ENCODE results near the gene ZNF385B.

DNA sequence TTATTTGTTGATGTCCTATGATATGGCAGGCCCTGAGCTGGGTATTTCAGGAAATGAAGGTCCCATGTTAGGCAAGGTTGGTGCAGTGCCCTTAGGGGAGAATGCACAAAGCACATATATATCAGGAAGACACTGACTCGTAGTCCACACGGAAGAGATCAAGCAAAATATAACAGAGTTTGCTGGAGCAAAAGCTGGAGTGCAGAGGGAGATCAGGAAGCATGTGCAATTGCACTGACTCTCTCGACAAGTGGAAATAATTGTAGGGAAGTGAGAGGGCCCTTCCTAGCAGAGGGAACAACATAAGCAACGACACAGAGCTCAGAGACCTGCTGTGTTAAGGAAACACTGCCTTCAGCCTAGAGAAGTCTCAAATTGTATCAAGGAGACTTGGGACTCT, 4.2 kb downstream of the ZNF385B start:
- TF ChIP-seq, protein P1, sequence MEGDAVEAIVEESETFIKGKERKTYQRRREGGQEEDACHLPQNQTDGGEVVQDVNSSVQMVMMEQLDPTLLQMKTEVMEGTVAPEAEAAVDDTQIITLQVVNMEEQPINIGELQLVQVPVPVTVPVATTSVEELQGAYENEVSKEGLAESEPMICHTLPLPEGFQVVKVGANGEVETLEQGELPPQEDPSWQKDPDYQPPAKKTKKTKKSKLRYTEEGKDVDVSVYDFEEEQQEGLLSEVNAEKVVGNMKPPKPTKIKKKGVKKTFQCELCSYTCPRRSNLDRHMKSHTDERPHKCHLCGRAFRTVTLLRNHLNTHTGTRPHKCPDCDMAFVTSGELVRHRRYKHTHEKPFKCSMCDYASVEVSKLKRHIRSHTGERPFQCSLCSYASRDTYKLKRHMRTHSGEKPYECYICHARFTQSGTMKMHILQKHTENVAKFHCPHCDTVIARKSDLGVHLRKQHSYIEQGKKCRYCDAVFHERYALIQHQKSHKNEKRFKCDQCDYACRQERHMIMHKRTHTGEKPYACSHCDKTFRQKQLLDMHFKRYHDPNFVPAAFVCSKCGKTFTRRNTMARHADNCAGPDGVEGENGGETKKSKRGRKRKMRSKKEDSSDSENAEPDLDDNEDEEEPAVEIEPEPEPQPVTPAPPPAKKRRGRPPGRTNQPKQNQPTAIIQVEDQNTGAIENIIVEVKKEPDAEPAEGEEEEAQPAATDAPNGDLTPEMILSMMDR (IDR thresholded peaks at IDR 0.05) = no peak
- no peak for TF ChIP-seq POLR2A (IDR thresholded peaks at IDR 0.05)
- no peak for TF ChIP-seq POLR2AphosphoS5 (IDR thresholded peaks at IDR 0.05)
